AG10803 (cell line): ENCODE data around the gene PLD4.

Source experiments
- DNase-seq: peaks from one replicate; pipeline ENCODE4 v3.0.0; 2010; ENCODE audit warnings: low read depth
- H3K4me3 ChIP-seq: 2 replicates; pipeline ENCODE4 v1.5.1; 2011; ENCODE audit warnings: mild to moderate bottlenecking, low read length, control low read depth
- TF ChIP-seq, protein P1 (sequence below): conservative IDR thresholded peaks from 2 replicates; pipeline ENCODE4 v1.5.1; 2011; ENCODE audit warnings: mild to moderate bottlenecking, low read length, control low read depth, inconsistent platforms

PLD4 gene

DNA sequence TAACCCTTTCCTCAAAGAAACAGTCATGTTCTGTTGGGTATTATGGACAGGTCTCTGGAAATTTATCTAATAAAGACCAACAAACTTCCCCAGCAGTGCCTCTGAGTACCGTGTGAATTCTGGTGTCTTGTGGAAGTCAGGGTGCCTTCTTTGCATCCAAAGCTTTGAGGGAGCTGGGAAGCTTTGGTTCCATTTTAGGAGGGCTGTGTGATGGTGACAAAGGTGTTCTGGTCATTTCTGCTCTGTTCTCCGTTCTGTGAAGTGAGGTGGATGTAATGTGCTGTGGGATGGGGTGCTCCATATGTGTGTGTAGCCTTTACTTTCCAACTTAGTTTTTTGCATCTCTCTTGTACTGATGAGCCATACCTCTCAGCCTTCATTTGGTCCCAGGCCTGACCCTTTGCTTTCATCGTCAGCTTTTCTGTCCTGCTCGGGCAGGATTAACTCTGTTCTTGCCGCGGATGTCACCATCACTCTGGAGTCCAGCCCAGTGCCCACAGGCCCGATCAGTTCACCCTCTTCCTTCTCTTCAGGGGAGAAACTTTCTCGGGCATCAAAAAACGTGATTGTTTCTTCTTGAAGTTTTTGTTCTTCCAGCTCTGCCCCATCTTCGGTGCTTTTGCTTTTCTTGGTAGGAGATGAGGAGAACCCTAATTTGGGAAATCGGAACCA is 13.2 kb downstream of the PLD4 start:
- H3K4me3 ChIP-seq = no peak overlapping the region
- TF ChIP-seq, protein P1, sequence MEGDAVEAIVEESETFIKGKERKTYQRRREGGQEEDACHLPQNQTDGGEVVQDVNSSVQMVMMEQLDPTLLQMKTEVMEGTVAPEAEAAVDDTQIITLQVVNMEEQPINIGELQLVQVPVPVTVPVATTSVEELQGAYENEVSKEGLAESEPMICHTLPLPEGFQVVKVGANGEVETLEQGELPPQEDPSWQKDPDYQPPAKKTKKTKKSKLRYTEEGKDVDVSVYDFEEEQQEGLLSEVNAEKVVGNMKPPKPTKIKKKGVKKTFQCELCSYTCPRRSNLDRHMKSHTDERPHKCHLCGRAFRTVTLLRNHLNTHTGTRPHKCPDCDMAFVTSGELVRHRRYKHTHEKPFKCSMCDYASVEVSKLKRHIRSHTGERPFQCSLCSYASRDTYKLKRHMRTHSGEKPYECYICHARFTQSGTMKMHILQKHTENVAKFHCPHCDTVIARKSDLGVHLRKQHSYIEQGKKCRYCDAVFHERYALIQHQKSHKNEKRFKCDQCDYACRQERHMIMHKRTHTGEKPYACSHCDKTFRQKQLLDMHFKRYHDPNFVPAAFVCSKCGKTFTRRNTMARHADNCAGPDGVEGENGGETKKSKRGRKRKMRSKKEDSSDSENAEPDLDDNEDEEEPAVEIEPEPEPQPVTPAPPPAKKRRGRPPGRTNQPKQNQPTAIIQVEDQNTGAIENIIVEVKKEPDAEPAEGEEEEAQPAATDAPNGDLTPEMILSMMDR = no peak
- DNase-seq = no peak

DNA sequence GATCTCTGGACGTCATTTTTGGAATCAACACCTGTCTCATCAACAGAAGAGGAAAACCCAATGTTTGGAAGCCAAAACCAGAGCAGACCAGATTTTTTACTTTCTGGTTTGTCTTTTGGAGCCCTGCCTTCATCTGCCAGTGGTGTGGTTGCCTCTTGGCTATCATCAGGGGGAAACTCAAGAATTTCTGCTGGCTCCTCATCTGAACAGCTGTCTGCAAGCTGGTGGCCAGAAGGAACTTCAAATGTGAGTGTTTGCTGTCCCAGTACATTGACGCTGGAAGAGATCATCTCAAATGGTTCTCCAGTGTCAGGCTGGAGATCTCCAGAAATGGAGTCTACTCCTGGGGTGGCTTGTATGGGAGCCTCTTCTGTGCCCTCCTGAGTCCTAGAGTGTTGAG is 13.8 kb downstream of the PLD4 start:
- peak; percentile 59 for DNase-seq
- H3K4me3 ChIP-seq = no peak overlapping the region
- TF ChIP-seq, protein P1 = no peak

DNA sequence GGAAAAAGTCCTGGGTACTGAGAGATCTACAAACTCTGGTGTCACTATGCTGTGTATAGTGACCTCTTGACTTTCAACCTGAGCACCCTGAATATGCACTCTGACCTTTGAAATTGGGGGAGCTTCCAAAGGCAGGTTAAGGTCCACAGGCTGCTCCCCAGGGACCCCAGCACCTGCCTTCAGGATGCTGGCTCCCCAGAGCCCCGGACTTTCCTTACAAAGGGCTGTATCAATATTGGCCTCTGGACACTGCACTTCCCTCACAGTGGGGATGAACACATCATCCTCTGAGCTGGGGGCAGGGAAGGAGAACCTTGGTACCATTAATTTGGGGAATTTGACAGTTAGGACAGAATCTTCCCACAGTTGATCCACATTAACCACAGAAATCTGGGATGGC is 14.3 kb downstream of the PLD4 start:
- TF ChIP-seq, protein P1 = no peak
- DNase-seq = no peak
- H3K4me3 ChIP-seq = no peak overlapping the region

DNA sequence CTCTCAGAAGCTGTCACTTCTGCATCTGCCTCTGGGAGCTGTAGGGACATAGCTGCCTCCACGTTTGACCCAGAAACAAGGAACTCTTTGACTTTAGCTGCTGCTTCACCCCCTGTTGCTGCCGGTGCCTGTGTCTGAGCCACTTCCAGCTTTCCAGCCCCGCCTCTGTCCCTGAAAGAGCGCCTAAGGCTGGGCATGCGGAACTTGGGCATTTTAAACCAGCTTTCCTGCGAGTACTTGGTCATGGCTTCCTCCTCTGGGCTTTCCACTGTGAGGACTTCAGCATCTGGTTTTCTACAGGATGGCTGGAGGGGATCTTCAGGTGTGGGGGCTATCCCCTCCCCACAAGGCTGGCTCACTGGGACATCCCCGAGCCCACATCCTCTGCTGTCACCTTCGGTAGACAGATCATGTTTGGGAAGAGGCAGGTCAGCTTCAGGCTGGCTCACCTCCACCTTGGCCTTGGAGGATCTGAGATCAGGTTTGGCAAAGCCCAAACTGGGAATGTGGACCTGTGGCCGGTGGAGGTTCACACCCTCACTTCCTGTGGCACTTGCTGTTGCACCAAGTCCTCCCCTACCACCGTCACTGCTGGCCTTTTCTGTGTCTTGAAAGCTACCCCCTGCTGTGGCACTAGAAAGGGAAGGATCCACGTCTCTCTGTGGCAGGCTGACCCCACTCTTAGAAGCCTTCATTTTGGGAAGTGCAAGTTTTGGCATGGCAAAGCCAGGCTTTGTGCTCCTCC is 15.2 kb downstream of the PLD4 start:
- H3K4me3 ChIP-seq = no peak overlapping the region
- TF ChIP-seq, protein P1 = no peak
- DNase-seq = no peak

DNA sequence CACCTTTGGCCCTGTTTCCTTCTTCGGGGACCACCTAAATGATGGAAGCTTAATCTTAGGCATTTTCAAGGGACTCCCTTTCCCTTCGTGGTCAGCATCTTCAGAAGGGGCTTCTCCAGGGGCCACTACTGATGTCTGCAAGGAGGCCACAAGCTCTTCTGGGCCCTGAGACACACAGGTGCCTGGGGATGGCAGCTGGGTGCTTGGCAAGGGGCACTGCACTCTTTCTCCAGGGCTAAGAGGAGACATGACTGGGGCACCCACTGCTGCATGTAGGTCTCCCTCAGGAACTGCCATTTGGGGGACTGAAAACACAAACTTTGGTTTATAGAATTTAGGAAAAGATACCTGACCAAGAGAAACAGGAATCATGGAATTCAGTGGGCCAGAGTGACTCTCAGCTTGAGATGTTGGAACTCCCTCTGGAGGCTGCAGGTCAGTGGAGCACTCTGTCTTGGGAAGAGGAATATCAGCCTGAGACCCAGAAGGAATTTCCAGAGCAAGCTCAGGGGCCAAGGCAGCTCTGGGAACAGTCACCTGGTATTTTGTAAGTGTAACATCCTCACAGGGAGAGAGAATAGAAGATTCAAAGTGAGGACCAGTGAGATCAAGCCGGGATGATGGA is 16.0 kb downstream of the PLD4 start:
- DNase-seq = no peak
- no peak overlapping the region for H3K4me3 ChIP-seq

DNA sequence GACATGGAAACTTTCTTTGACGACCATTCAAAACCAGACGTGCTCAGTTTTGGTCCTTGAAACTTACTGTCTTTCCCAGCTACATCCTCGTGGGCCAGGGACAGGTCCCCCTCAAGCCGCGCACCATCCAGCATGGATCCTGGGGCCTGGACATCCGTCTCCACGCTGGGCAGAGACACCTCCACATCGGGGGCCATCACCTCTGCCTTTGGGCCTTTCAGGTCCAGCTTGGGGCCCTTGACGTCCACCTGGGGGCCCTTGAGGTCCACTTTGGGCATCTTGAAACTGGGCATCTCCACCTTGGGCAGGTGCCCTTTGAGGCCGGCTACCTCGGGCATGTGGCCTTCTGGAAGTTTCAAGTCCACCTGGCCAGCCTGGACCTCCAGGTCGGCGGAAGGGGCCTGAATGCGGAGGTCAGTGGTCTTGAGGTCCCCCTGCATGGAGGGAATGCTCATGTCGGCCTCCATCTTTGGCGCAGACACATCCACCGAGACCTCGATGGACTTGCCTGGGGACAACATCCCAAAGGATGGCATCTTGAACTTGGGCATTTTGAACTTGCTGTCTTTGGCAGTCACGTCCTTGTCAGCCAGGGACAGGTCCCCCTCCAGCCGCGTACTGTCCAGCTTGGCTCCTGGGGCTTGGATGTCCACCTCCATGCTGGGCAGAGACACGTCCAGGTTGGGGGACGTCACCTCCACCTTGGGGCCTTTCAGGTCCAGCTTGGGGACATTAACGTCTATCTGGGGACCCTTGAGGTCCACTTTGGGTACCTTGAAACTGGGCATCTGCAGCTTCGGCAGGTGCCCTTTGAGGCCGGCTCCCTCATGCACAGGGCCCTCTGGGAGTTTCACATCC is 17.1 kb downstream of the PLD4 start:
- TF ChIP-seq, protein P1 = no peak
- H3K4me3 ChIP-seq = no peak overlapping the region

More for the DNA sequence above, 16.0 kb downstream of the PLD4 start:
- TF ChIP-seq, protein P1 = 0 out of 2 replicates have a peak, but pooled peaks have one; percentile 5

More for the DNA sequence above, 17.1 kb downstream of the PLD4 start:
- DNase-seq = no peak
